OCI-LY7 (cell line): ENCODE results near the gene GRIK1.

Experiments
- EZH2phosphoT487 ChIP-seq: fragments of 200-600 bp; sonication (generic); IDR thresholded peaks from 2 replicates; pipeline ENCODE4 v1.6.1; 2018; ENCODE audit warnings: low read depth, borderline replicate concordance, mild to moderate bottlenecking, mixed run types, antibody characterized with exemption, low read length, moderate library complexity, mixed read lengths
- TF ChIP-seq, protein P1 (sequence below): fragments of 200-600 bp; sonication (generic); conservative IDR thresholded peaks from 2 replicates; pipeline ENCODE4 v1.5.1; 2014; ENCODE audit warnings: mild to moderate bottlenecking, antibody characterized with exemption, low read length, moderate library complexity, mixed read lengths

GRCh38 chr21:29748391-29749167, 191.2 kb downstream of the GRIK1 start:
- TF ChIP-seq, protein P1, sequence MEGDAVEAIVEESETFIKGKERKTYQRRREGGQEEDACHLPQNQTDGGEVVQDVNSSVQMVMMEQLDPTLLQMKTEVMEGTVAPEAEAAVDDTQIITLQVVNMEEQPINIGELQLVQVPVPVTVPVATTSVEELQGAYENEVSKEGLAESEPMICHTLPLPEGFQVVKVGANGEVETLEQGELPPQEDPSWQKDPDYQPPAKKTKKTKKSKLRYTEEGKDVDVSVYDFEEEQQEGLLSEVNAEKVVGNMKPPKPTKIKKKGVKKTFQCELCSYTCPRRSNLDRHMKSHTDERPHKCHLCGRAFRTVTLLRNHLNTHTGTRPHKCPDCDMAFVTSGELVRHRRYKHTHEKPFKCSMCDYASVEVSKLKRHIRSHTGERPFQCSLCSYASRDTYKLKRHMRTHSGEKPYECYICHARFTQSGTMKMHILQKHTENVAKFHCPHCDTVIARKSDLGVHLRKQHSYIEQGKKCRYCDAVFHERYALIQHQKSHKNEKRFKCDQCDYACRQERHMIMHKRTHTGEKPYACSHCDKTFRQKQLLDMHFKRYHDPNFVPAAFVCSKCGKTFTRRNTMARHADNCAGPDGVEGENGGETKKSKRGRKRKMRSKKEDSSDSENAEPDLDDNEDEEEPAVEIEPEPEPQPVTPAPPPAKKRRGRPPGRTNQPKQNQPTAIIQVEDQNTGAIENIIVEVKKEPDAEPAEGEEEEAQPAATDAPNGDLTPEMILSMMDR: no peak
- TF ChIP-seq EZH2phosphoT487: no peak
